K562 (cell line): ENCODE data around the gene CRYZL1. TPM values are rescaled to one million over a fixed set of nuclear protein-coding genes. Genes with fewer than 3 reads are reported as not detected.

Source experiments
- ATF7 ChIP-seq: fragments of 450-650 bp; IDR thresholded peaks from 2 replicates; pipeline ENCODE4 v1.7.1; 2014; ENCODE audit warnings: mild to moderate bottlenecking, moderate library complexity
- CBX1 ChIP-seq: sonication (generic); IDR thresholded peaks from 2 replicates; pipeline ENCODE4 v1.6.1; 2016; ENCODE audit warnings: antibody characterized with exemption, low read depth, mild to moderate bottlenecking
- E2F4 ChIP-seq: sonication (generic); formaldehyde crosslinking; IDR thresholded peaks from 2 replicates; pipeline ENCODE4 v1.8.0; 2022; ENCODE audit warnings: mild to moderate bottlenecking, low read depth, missing genetic modification reagents
- ELF2 ChIP-seq: fragments of 250-450 bp; sonication (Bioruptor Pico); IDR thresholded peaks from 2 replicates; pipeline ENCODE4 v1.5.0; 2021; ENCODE audit warnings: mild to moderate bottlenecking
- FOS ChIP-seq: IDR thresholded peaks from 3 replicates; pipeline ENCODE4 v1.6.1; 2011; ENCODE audit not compliant: insufficient read length; ENCODE audit errors: extremely low read depth
- GTF2F1 ChIP-seq: IDR thresholded peaks from 2 replicates; pipeline ENCODE4 v1.6.1; 2011; ENCODE audit warnings: low read depth, low read length, improper control_type of control experiment
- HDAC1 ChIP-seq, 2 experiments: fragments of 450-650 bp; IDR thresholded peaks; 2 replicates each; pipeline ENCODE4 v1.6.1; 2016 to 2017; ENCODE audit warnings: inconsistent platforms in 1 of 2, mild to moderate bottlenecking in 1 of 2, moderate library complexity in 1 of 2
- MIER1 ChIP-seq: fragments of 450-650 bp; IDR thresholded peaks from 2 replicates; pipeline ENCODE4 v1.6.1; 2016; ENCODE audit warnings: antibody characterized with exemption, mild to moderate bottlenecking, low read depth
- NR2C2 ChIP-seq, 2 experiments: fragments of 200-800 bp in 1 of 2; sonication (Bioruptor generic) in 1 of 2; sonication (generic) in 1 of 2; formaldehyde crosslinking in 1 of 2; IDR thresholded peaks; 2 replicates each; pipeline versions ENCODE4 v1.6.1 to v1.8.0; 2016 to 2022; ENCODE audit warnings: mild to moderate bottlenecking in 1 of 2, missing compliant biosample characterization in 1 of 2, missing genetic modification characterization in 1 of 2, missing genetic modification reagents in 1 of 2
- POLR2H ChIP-seq: IDR thresholded peaks from 2 replicates; pipeline ENCODE4 v1.6.1; 2016; ENCODE audit warnings: missing genetic modification characterization, low read depth, mild to moderate bottlenecking, control low read depth, missing compliant biosample characterization, moderate library complexity
- SAP30 ChIP-seq: fragments of 200-600 bp; sonication (generic); IDR thresholded peaks from 2 replicates; pipeline ENCODE4 v1.6.1; 2012; ENCODE audit warnings: borderline replicate concordance, low read depth, mild to moderate bottlenecking, moderate library complexity, low read length, control low read depth, inconsistent platforms; ENCODE audit not compliant: insufficient read depth, poor library complexity, severe bottlenecking
- SIN3B ChIP-seq: fragments of 450-650 bp; IDR thresholded peaks from 2 replicates; pipeline ENCODE4 v1.6.1; 2017; ENCODE audit warnings: low read depth, mild to moderate bottlenecking, moderate library complexity
- SMARCA4 ChIP-seq: fragments of 450-650 bp; IDR thresholded peaks from 2 replicates; pipeline ENCODE4 v1.6.1; 2016
- SOX6 ChIP-seq: fragments of 450-650 bp; IDR thresholded peaks from 2 replicates; pipeline ENCODE4 v1.6.1; 2014; ENCODE audit warnings: mild to moderate bottlenecking
- SP1 ChIP-seq: sonication (generic); formaldehyde crosslinking; IDR thresholded peaks from 2 replicates; pipeline ENCODE4 v1.8.1; 2022; ENCODE audit warnings: mild to moderate bottlenecking, missing genetic modification reagents
- SPI1 ChIP-seq: IDR thresholded peaks from 2 replicates; pipeline ENCODE4 v1.6.1; 2011; ENCODE audit warnings: low read depth, low read length, control low read depth, borderline replicate concordance
- TOE1 ChIP-seq, 2 experiments: fragments of 450-650 bp in 1 of 2; sonication (generic) in 1 of 2; formaldehyde crosslinking in 1 of 2; IDR thresholded peaks; 2 replicates each; pipeline versions ENCODE4 v1.7.1 to v1.8.0; 2016 to 2022; ENCODE audit warnings: borderline replicate concordance in 2 of 2, mild to moderate bottlenecking in 2 of 2, antibody characterized with exemption in 1 of 2, inconsistent platforms in 1 of 2, low read depth in 1 of 2, missing genetic modification reagents in 1 of 2, moderate library complexity in 1 of 2
- ZBTB17 ChIP-seq: fragments of 450-650 bp; formaldehyde crosslinking; IDR thresholded peaks from 2 replicates; pipeline ENCODE4 v1.4.0; 2020; ENCODE audit warnings: mild to moderate bottlenecking
- ZBTB26 ChIP-seq: fragments of 450-650 bp; formaldehyde crosslinking; IDR thresholded peaks from 2 replicates; pipeline ENCODE4 v1.4.0; 2022; ENCODE audit warnings: missing genetic modification characterization
- ZNF445 ChIP-seq: fragments of 250-450 bp; sonication (Bioruptor Pico); IDR thresholded peaks from 2 replicates; pipeline ENCODE4 v1.4.0; 2020; ENCODE audit warnings: low read depth, mild to moderate bottlenecking, moderate library complexity
- polyA plus RNA-seq, 8 experiments: library from polyadenylated mRNA; depleted of rRNA in 4 of 8; stranded (reverse) in 5 of 8; unstranded in 3 of 8; fragments of >200 nt; fragmentation: Nextera tagmentation in 2 of 8; fragmentation: Illumina TruSeq in 1 of 8; extraction: Ambion mirVana in 2 of 8; extraction: Trizol in 1 of 8; gene quantifications; 2 replicates each; pipeline versions ENCODE4 v1.2.1 to v1.2.3, GENCODE V29; 2011 to 2014; ENCODE audit warnings: inconsistent platforms in 1 of 8, missing spikeins in 1 of 8
- total RNA-seq, 7 experiments: library from RNA; depleted of rRNA in 6 of 7; stranded (reverse); fragments of >200 nt in 6 of 7; fragmentation: Illumina TruSeq in 2 of 7; extraction: Trizol in 2 of 7; gene quantifications; 2 replicates each; pipeline versions ENCODE4 v1.2.1 to v1.2.3, GENCODE V29; 2011 to 2021; ENCODE audit warnings: low replicate concordance in 1 of 7
- TF ChIP-seq, protein P1 (sequence below): fragments of 250-450 bp; sonication (Bioruptor Pico); IDR thresholded peaks from 2 replicates; pipeline ENCODE4 v1.4.0; 2020; ENCODE audit warnings: mild to moderate bottlenecking
- TF ChIP-seq, protein P2 (sequence below): sonication (generic); formaldehyde crosslinking; IDR thresholded peaks from 2 replicates; pipeline ENCODE4 v1.8.0; 2022; ENCODE audit warnings: mild to moderate bottlenecking, missing genetic modification reagents

Gene CRYZL1
- total and polyA plus RNA-seq, 9 of the 15 experiments (the other 6 are each of a cell fraction or from before 2014, with no cell fraction given), result 19.9 to 98.2 (median 39.2) TPM

DNA sequence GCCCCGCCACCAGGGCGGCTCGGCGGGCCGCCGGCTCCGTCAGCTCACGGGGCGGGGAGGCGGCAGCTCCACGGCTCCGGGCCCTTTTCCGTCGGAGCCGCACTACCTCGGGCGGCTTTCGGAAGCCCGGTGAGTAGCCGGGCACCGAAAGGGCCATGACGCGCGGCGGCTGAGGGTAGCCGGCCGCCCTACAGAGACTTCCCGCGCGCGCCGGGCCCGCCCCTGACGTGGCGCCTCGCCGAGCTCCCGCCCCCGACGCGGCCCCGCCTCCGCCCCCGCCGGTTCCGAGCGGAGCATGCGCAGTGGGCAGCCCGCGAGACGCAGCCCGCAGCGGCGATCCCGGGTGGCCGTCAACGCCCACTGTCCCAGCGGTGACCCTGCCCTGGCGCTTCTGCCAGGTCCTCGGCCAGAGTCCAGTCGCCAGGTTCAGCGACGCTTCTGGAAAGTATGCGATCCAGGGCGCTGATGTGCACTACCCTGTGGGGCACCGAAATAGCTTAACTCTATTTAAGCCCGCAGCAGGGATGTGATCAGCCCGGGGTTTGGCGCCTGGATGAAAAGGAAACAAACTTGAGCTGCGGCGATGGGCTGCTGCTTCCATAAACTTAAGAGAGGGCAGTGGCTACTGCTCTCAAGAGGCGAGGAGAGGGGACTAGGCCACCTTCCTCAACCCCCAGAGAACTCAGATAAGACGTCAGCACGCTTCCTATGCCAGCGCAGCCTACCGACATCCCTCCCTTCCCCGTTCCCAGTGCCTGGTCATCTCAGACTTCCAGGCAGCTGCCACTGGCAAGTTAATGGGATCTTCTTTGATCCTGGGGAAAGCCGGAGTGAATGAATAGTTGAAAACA is 52.8 kb downstream of the CRYZL1 start, which contains the start of gene DONSON (continued):
- TF ChIP-seq SAP30, result no peak
- TF ChIP-seq TOE1 (IDR thresholded peaks at IDR 0.05; ENCODE audit: borderline replicate concordance), result peak; percentile 63; the same call in 1 of the 2 replicates
- TF ChIP-seq TOE1 (CRISPR knock-in tag; IDR thresholded peaks at IDR 0.05; ENCODE audit: borderline replicate concordance, low read depth), result no peak
- TF ChIP-seq HDAC1 (IDR thresholded peaks at IDR 0.05), result 0 out of 4 replicates have a peak, but pooled peaks of 1 of the 2 experiments have one; percentile 48
- TF ChIP-seq, protein P1, sequence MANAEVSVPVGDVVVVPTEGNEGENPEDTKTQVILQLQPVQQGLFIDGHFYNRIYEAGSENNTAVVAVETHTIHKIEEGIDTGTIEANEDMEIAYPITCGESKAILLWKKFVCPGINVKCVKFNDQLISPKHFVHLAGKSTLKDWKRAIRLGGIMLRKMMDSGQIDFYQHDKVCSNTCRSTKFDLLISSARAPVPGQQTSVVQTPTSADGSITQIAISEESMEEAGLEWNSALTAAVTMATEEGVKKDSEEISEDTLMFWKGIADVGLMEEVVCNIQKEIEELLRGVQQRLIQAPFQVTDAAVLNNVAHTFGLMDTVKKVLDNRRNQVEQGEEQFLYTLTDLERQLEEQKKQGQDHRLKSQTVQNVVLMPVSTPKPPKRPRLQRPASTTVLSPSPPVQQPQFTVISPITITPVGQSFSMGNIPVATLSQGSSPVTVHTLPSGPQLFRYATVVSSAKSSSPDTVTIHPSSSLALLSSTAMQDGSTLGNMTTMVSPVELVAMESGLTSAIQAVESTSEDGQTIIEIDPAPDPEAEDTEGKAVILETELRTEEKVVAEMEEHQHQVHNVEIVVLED (CRISPR knock-in tag), result peak; percentile 87
- TF ChIP-seq MIER1, result no peak; the same call in 1 of the 2 replicates
- no peak for TF ChIP-seq FOS
- 0 out of 2 replicates have a peak, but pooled peaks have one; percentile 14 for TF ChIP-seq SOX6
- no peak for TF ChIP-seq ZBTB26 (CRISPR knock-in tag)
- TF ChIP-seq ZBTB17, result peak; percentile 52
- 0 out of 2 replicates have a peak, but pooled peaks have one; percentile 9 for TF ChIP-seq ELF2 (CRISPR knock-in tag)
- TF ChIP-seq POLR2H (tag), result peak; percentile 55
- TF ChIP-seq NR2C2 (CRISPR knock-in tag; IDR thresholded peaks at IDR 0.05), result no peak
- TF ChIP-seq NR2C2 (tag; IDR thresholded peaks at IDR 0.05), result peak; percentile 68; the same call in 1 of the 2 replicates
- TF ChIP-seq CBX1, result peak; percentile 73
- TF ChIP-seq, protein P2, sequence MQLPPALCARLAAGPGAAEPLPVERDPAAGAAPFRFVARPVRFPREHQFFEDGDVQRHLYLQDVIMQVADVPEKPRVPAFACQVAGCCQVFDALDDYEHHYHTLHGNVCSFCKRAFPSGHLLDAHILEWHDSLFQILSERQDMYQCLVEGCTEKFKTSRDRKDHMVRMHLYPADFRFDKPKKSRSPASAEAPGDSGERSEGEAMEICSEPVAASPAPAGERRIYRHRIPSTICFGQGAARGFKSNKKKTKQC (CRISPR knock-in tag), result no peak
- 0 out of 2 replicates have a peak, but pooled peaks have one; percentile 19 for TF ChIP-seq E2F4 (CRISPR knock-in tag)
- TF ChIP-seq SP1 (CRISPR knock-in tag), result peak; percentile 45; the same call in 1 of the 2 replicates
- TF ChIP-seq SMARCA4, result peak; percentile 75
- no peak for TF ChIP-seq ZNF445 (CRISPR knock-in tag)
- TF ChIP-seq SIN3B, result peak; percentile 74; the same call in 1 of the 2 replicates
- TF ChIP-seq GTF2F1, result no peak
- peak; percentile 77; the same call in 1 of the 2 replicates for TF ChIP-seq ATF7
- TF ChIP-seq SPI1, result no peak
